ENCODE measurements around the gene CSRNP2. TPM values are rescaled to one million over a fixed set of nuclear protein-coding genes. Genes with fewer than 3 reads are reported as not detected.

The CSRNP2 gene
- total RNA-seq, 2 experiments from 2014 or later: 11.7 to 30.1 TPM

- CTCF ChIA-PET (ENCODE audit: unreplicated experiment): no interaction called here
- H3K79me2 ChIP-seq (ENCODE audit: insufficient read depth, low read depth, low read length): peaks cover 84% of the 10 kb centered on the region
- POLR2A ChIA-PET: interaction anchor here (0.8 to 1.4 kb wide), 2 partner anchors 50 to 96 kb away, joined by 3 to 5 read pairs; a partner anchor contains a TSS
- no peak for DNase-seq (ENCODE audit: low spot score)
- H2AFZ ChIP-seq (ENCODE audit: low read length): no peak overlapping the region
- peaks cover 18% of the 10 kb centered on the region for H3K4me1 ChIP-seq (ENCODE audit: insufficient read depth, low read length, poor library complexity, severe bottlenecking)
- 0 out of 2 replicates have a peak, but pooled peaks cover 14% of the 10 kb centered on the region for H4K20me1 ChIP-seq (ENCODE audit: insufficient read depth, low read length)
- no peak for TF ChIP-seq EZH2phosphoT487 (IDR thresholded peaks at IDR 0.05; ENCODE audit: borderline replicate concordance, low read depth, low read length)
- no peak for TF ChIP-seq CTCF (conservative IDR thresholded peaks at IDR 0.05; ENCODE audit: low read length)
- BruUV-seq (replicated peaks): no TSS peak
- no peak overlapping the region for H3K4me3 ChIP-seq (ENCODE audit: low read depth, low read length, poor library complexity, severe bottlenecking)
- no peak overlapping the region for H3K4me2 ChIP-seq (ENCODE audit: low read length)
- H3K9me3 ChIP-seq (ENCODE audit: low read length): no peaks in the 10 kb centered on the region
- intact Hi-C loops (cut with micrococcal nuclease; ENCODE audit: unreplicated experiment): no loop called here
- H3K9me2 ChIP-seq (ENCODE audit: insufficient read depth, low read length): no peaks in the 10 kb centered on the region
- H3K27ac ChIP-seq (ENCODE audit: low read depth, low read length, poor library complexity, severe bottlenecking): no peak overlapping the region
- H3K36me3 ChIP-seq (ENCODE audit: insufficient read depth, low read length): peaks cover 16% of the 10 kb centered on the region
Measured at GRCh38 chr12:51020448-51021182, 62.8 kb downstream of the CSRNP2 start.

- peaks cover 80% of the 10 kb centered on the region for H3K79me2 ChIP-seq (ENCODE audit: insufficient read depth, low read depth, low read length)
- H3K27ac ChIP-seq (ENCODE audit: low read depth, low read length, poor library complexity, severe bottlenecking): no peak overlapping the region
- H3K4me3 ChIP-seq (ENCODE audit: low read depth, low read length, poor library complexity, severe bottlenecking): no peak overlapping the region
- H4K20me1 ChIP-seq (ENCODE audit: insufficient read depth, low read length): 0 out of 2 replicates have a peak, but pooled peaks cover 10% of the 10 kb centered on the region
- intact Hi-C loops (cut with micrococcal nuclease; ENCODE audit: unreplicated experiment): no loop called here
- H3K4me1 ChIP-seq (ENCODE audit: insufficient read depth, low read length, poor library complexity, severe bottlenecking): peaks cover 13% of the 10 kb centered on the region
- no peaks in the 10 kb centered on the region for H3K9me2 ChIP-seq (ENCODE audit: insufficient read depth, low read length)
- no peak overlapping the region for H2AFZ ChIP-seq (ENCODE audit: low read length)
- TF ChIP-seq CTCF (conservative IDR thresholded peaks at IDR 0.05; ENCODE audit: low read length) (no peak), EZH2phosphoT487 (IDR thresholded peaks at IDR 0.05; ENCODE audit: borderline replicate concordance, low read depth, low read length) (no peak)
- no peak overlapping the region for H3K4me2 ChIP-seq (ENCODE audit: low read length)
- ChIA-PET POLR2A (interaction anchor here (0.8 to 1.4 kb wide), 3 partner anchors 16 to 95 kb away, joined by 3 to 5 read pairs (median 3); a partner anchor contains a TSS), CTCF (ENCODE audit: unreplicated experiment) (no interaction called here)
- peaks cover 16% of the 10 kb centered on the region for H3K36me3 ChIP-seq (ENCODE audit: insufficient read depth, low read length)
- no peaks in the 10 kb centered on the region for H3K9me3 ChIP-seq (ENCODE audit: low read length)
- no TSS peak for BruUV-seq (replicated peaks)
- no peak for DNase-seq (ENCODE audit: low spot score)
Measured at GRCh38 chr12:51019927-51020326, 63.5 kb downstream of the CSRNP2 start.

- BruUV-seq (replicated peaks): no TSS peak
Measured at GRCh38 chr12:51018956-51019355, 64.4 kb downstream of the CSRNP2 start.

More at GRCh38 chr12:51018956-51019355, 64.4 kb downstream of the CSRNP2 start:
- no peaks in the 10 kb centered on the region for H3K9me2 ChIP-seq (ENCODE audit: insufficient read depth, low read length)
- DNase-seq (ENCODE audit: low spot score): no peak
- H3K4me2 ChIP-seq (ENCODE audit: low read length): no peak overlapping the region
- H3K4me1 ChIP-seq (ENCODE audit: insufficient read depth, low read length, poor library complexity, severe bottlenecking): peaks cover 3% of the 10 kb centered on the region
- intact Hi-C loops (cut with micrococcal nuclease; ENCODE audit: unreplicated experiment): no loop called here
- no peak overlapping the region for H3K27ac ChIP-seq (ENCODE audit: low read depth, low read length, poor library complexity, severe bottlenecking)
- ChIA-PET CTCF (ENCODE audit: unreplicated experiment) (no interaction called here), POLR2A (interaction anchor here (0.7 kb wide), 2 partner anchors 14 to 658 kb away, joined by 3 read pairs; no protein-coding TSS in a partner anchor)
- no peak overlapping the region for H3K4me3 ChIP-seq (ENCODE audit: low read depth, low read length, poor library complexity, severe bottlenecking)
- H3K79me2 ChIP-seq (ENCODE audit: insufficient read depth, low read depth, low read length): peaks cover 74% of the 10 kb centered on the region
- peaks cover 14% of the 10 kb centered on the region for H3K36me3 ChIP-seq (ENCODE audit: insufficient read depth, low read length)
- H3K9me3 ChIP-seq (ENCODE audit: low read length): no peaks in the 10 kb centered on the region
- no peak for TF ChIP-seq CTCF (conservative IDR thresholded peaks at IDR 0.05; ENCODE audit: low read length)
- H2AFZ ChIP-seq (ENCODE audit: low read length): no peak overlapping the region
- H4K20me1 ChIP-seq (ENCODE audit: insufficient read depth, low read length): 0 out of 2 replicates have a peak, but pooled peaks cover 10% of the 10 kb centered on the region

Data from OCI-LY7 (cell line).